ENCODE data around the gene FAM200C. TPM values are rescaled to one million over a fixed set of nuclear protein-coding genes. Genes with fewer than 3 reads are reported as not detected.

FAM200C gene
- total and polyA plus RNA-seq, 10 of the 15 experiments (the other 5 are each of a cell fraction or from before 2014, with no cell fraction given) = 1.0 to 5.4 (median 2.2) TPM

DNA sequence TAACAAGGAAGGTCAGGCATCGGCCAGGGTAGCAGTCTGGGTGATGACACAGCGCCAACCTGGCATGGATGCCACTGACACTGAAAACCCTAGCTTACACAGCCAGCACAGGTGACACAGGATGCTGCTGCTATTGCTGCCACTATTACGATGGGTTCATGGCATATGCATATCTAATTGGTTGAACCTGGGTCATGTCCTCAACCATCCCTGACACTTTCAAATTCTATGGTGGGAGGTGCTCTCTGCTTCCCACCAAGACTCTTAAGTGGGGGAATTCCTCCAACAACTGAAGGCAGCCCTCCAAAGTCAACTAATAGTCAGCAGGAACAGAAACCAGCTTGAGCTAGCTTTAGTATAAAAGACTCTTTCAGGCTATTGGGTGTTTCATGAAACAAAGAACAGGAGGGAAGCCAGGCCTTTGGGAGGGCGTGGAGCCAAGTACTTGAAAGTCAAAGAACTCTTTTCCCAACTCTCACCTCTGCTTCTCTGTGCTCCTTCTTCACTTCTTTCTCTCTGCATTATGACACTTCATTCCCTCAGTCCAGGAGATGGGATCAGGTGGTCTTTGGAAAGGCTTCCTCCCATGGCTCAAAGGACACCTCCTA is 43.1 kb upstream of the FAM200C start (continued):
- TF ChIP-seq, protein P1, sequence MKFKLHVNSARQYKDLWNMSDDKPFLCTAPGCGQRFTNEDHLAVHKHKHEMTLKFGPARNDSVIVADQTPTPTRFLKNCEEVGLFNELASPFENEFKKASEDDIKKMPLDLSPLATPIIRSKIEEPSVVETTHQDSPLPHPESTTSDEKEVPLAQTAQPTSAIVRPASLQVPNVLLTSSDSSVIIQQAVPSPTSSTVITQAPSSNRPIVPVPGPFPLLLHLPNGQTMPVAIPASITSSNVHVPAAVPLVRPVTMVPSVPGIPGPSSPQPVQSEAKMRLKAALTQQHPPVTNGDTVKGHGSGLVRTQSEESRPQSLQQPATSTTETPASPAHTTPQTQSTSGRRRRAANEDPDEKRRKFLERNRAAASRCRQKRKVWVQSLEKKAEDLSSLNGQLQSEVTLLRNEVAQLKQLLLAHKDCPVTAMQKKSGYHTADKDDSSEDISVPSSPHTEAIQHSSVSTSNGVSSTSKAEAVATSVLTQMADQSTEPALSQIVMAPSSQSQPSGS (IDR thresholded peaks at IDR 0.05; ENCODE audit: low read length) = peak; percentile 40; the same call in 1 of the 2 replicates
- TF ChIP-seq NR2C1 (IDR thresholded peaks at IDR 0.05) = 0 out of 2 replicates have a peak, but pooled peaks have one; percentile 27
- peak; percentile 72 for TF ChIP-seq SPI1 (IDR thresholded peaks at IDR 0.05; ENCODE audit: borderline replicate concordance, insufficient read depth, low read depth, low read length)
- TF ChIP-seq, protein P2, sequence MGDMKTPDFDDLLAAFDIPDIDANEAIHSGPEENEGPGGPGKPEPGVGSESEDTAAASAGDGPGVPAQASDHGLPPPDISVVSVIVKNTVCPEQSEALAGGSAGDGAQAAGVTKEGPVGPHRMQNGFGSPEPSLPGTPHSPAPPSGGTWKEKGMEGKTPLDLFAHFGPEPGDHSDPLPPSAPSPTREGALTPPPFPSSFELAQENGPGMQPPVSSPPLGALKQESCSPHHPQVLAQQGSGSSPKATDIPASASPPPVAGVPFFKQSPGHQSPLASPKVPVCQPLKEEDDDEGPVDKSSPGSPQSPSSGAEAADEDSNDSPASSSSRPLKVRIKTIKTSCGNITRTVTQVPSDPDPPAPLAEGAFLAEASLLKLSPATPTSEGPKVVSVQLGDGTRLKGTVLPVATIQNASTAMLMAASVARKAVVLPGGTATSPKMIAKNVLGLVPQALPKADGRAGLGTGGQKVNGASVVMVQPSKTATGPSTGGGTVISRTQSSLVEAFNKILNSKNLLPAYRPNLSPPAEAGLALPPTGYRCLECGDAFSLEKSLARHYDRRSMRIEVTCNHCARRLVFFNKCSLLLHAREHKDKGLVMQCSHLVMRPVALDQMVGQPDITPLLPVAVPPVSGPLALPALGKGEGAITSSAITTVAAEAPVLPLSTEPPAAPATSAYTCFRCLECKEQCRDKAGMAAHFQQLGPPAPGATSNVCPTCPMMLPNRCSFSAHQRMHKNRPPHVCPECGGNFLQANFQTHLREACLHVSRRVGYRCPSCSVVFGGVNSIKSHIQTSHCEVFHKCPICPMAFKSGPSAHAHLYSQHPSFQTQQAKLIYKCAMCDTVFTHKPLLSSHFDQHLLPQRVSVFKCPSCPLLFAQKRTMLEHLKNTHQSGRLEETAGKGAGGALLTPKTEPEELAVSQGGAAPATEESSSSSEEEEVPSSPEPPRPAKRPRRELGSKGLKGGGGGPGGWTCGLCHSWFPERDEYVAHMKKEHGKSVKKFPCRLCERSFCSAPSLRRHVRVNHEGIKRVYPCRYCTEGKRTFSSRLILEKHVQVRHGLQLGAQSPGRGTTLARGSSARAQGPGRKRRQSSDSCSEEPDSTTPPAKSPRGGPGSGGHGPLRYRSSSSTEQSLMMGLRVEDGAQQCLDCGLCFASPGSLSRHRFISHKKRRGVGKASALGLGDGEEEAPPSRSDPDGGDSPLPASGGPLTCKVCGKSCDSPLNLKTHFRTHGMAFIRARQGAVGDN (IDR thresholded peaks at IDR 0.05) = peak; percentile 88; the same call in 1 of the 2 replicates
- TF ChIP-seq IKZF2 (IDR thresholded peaks at IDR 0.05) = peak; percentile 81 to 82
- TF ChIP-seq, protein P3, sequence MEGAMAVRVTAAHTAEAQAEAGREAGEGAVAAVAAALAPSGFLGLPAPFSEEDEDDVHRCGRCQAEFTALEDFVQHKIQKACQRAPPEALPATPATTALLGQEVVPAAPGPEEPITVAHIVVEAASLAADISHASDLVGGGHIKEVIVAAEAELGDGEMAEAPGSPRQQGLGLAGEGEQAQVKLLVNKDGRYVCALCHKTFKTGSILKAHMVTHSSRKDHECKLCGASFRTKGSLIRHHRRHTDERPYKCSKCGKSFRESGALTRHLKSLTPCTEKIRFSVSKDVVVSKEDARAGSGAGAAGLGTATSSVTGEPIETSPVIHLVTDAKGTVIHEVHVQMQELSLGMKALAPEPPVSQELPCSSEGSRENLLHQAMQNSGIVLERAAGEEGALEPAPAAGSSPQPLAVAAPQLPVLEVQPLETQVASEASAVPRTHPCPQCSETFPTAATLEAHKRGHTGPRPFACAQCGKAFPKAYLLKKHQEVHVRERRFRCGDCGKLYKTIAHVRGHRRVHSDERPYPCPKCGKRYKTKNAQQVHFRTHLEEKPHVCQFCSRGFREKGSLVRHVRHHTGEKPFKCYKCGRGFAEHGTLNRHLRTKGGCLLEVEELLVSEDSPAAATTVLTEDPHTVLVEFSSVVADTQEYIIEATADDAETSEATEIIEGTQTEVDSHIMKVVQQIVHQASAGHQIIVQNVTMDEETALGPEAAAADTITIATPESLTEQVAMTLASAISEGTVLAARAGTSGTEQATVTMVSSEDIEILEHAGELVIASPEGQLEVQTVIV (IDR thresholded peaks at IDR 0.05; ENCODE audit: borderline replicate concordance, partially characterized antibody) = no peak
- peak; percentile 75 for TF ChIP-seq IKZF1 (conservative IDR thresholded peaks at IDR 0.05)
- TF ChIP-seq, protein P4, sequence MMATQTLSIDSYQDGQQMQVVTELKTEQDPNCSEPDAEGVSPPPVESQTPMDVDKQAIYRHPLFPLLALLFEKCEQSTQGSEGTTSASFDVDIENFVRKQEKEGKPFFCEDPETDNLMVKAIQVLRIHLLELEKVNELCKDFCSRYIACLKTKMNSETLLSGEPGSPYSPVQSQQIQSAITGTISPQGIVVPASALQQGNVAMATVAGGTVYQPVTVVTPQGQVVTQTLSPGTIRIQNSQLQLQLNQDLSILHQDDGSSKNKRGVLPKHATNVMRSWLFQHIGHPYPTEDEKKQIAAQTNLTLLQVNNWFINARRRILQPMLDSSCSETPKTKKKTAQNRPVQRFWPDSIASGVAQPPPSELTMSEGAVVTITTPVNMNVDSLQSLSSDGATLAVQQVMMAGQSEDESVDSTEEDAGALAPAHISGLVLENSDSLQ (IDR thresholded peaks at IDR 0.05) = 0 out of 2 replicates have a peak, but pooled peaks have one; percentile 11
- peak; percentile 70; the same call in 1 of the 2 replicates for TF ChIP-seq CBX5 (IDR thresholded peaks at IDR 0.05; ENCODE audit: low read depth)
- TF ChIP-seq, protein P5, sequence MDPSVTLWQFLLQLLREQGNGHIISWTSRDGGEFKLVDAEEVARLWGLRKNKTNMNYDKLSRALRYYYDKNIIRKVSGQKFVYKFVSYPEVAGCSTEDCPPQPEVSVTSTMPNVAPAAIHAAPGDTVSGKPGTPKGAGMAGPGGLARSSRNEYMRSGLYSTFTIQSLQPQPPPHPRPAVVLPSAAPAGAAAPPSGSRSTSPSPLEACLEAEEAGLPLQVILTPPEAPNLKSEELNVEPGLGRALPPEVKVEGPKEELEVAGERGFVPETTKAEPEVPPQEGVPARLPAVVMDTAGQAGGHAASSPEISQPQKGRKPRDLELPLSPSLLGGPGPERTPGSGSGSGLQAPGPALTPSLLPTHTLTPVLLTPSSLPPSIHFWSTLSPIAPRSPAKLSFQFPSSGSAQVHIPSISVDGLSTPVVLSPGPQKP (IDR thresholded peaks at IDR 0.05; ENCODE audit: low read depth, low read length) = no peak
- TF ChIP-seq, protein P6, sequence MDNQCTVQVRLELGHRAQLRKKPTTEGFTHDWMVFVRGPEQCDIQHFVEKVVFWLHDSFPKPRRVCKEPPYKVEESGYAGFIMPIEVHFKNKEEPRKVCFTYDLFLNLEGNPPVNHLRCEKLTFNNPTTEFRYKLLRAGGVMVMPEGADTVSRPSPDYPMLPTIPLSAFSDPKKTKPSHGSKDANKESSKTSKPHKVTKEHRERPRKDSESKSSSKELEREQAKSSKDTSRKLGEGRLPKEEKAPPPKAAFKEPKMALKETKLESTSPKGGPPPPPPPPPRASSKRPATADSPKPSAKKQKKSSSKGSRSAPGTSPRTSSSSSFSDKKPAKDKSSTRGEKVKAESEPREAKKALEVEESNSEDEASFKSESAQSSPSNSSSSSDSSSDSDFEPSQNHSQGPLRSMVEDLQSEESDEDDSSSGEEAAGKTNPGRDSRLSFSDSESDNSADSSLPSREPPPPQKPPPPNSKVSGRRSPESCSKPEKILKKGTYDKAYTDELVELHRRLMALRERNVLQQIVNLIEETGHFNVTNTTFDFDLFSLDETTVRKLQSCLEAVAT (IDR thresholded peaks at IDR 0.05) = 0 out of 2 replicates have a peak, but pooled peaks have one; percentile 56
- peak; percentile 76 for TF ChIP-seq NR2F1 (conservative IDR thresholded peaks at IDR 0.05)
- TF ChIP-seq RELA (IDR thresholded peaks at IDR 0.05; ENCODE audit: borderline replicate concordance, partially characterized antibody) = peak; percentile 79
- TF ChIP-seq, protein P7, sequence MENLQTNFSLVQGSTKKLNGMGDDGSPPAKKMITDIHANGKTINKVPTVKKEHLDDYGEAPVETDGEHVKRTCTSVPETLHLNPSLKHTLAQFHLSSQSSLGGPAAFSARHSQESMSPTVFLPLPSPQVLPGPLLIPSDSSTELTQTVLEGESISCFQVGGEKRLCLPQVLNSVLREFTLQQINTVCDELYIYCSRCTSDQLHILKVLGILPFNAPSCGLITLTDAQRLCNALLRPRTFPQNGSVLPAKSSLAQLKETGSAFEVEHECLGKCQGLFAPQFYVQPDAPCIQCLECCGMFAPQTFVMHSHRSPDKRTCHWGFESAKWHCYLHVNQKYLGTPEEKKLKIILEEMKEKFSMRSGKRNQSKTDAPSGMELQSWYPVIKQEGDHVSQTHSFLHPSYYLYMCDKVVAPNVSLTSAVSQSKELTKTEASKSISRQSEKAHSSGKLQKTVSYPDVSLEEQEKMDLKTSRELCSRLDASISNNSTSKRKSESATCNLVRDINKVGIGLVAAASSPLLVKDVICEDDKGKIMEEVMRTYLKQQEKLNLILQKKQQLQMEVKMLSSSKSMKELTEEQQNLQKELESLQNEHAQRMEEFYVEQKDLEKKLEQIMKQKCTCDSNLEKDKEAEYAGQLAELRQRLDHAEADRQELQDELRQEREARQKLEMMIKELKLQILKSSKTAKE (IDR thresholded peaks at IDR 0.05; ENCODE audit: low read depth, poor library complexity, severe bottlenecking) = peak; percentile 56
